ENCODE data around the gene SLC25A36.

Gene SLC25A36

DNA sequence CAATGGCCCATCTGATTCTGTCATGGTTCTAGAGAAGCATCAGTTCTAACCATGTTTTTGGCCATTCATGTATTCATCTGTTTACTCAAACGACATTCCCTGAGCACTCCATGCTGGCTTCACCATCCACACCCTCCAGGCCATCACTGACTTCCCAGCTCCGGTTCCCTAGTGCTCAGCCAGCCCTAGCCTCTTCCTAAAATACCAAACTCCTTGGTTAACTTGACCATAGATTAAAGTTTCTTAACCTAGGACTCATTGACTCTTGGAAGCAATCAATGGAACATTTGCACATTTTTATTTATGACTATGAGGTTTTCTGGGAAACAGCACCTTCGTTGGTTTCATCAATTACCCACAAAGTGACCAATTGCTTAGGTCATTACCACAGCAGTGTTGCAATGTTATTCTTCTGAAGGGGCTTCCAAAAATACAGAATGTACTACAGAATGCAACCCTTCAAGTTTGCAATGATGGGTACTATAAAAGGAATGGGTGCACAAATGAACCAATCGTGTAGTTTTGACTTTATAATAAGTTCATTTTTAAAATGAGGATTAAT, 27.2 kb upstream of the SLC25A36 start:
- Histone ChIP-seq H3K36me3 (replicated peaks; ENCODE audit: low read depth, low read length) (no peaks in the 10 kb centered on the region), H3K9me3 (ENCODE audit: insufficient read depth, low read length) (no peaks in the 10 kb centered on the region), H3K9ac (ENCODE audit: low read length) (no peak overlapping the region), H3K4me2 (ENCODE audit: low read length) (no peak overlapping the region), H3K4me3 (ENCODE audit: low read length) (no peak overlapping the region), H3K79me2 (ENCODE audit: low read length) (no peaks in the 10 kb centered on the region), H3K4me1 (ENCODE audit: low read length) (no peaks in the 10 kb centered on the region), H2AFZ (ENCODE audit: low read depth, low read length) (no peak overlapping the region), H3K27ac (ENCODE audit: low read length) (no peak overlapping the region), H3K27me3 (ENCODE audit: low read depth, low read length) (no peaks in the 10 kb centered on the region), H4K20me1 (ENCODE audit: insufficient read depth, low read length) (no peaks in the 10 kb centered on the region)
- TF ChIP-seq EZH2phosphoT487 (IDR thresholded peaks at IDR 0.05; ENCODE audit: low read depth) = no peak
- TF ChIP-seq, protein P1, sequence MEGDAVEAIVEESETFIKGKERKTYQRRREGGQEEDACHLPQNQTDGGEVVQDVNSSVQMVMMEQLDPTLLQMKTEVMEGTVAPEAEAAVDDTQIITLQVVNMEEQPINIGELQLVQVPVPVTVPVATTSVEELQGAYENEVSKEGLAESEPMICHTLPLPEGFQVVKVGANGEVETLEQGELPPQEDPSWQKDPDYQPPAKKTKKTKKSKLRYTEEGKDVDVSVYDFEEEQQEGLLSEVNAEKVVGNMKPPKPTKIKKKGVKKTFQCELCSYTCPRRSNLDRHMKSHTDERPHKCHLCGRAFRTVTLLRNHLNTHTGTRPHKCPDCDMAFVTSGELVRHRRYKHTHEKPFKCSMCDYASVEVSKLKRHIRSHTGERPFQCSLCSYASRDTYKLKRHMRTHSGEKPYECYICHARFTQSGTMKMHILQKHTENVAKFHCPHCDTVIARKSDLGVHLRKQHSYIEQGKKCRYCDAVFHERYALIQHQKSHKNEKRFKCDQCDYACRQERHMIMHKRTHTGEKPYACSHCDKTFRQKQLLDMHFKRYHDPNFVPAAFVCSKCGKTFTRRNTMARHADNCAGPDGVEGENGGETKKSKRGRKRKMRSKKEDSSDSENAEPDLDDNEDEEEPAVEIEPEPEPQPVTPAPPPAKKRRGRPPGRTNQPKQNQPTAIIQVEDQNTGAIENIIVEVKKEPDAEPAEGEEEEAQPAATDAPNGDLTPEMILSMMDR (IDR thresholded peaks at IDR 0.05; ENCODE audit: low read depth, low read length) = no peak

DNA sequence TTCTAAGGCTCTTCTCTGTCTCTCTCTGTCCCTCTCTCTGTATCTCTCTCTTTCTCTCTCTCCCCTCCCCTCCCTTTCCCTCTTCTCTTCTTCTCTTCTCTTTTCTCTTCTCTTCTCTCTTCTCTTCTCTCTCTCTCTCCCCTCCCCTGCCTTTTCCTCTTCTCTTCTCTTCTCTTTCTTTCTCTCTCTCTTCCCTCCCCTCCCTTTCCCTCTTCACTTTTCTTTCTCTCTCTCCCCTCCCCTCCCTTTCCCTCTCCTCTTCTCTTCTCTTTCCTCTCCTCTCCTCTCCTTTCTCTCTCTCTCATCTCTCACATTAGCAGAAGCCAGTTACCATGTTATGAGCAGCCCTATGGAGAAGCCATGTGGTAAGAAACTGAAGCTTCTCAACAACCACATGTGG, 25.0 kb upstream of the SLC25A36 start:
- Histone ChIP-seq H4K20me1 (ENCODE audit: insufficient read depth, low read length) (no peaks in the 10 kb centered on the region), H3K9ac (ENCODE audit: low read length) (no peak overlapping the region), H3K9me3 (ENCODE audit: insufficient read depth, low read length) (no peaks in the 10 kb centered on the region), H3K36me3 (replicated peaks; ENCODE audit: low read depth, low read length) (no peaks in the 10 kb centered on the region), H3K27ac (ENCODE audit: low read length) (no peak overlapping the region), H3K4me3 (ENCODE audit: low read length) (no peak overlapping the region), H3K27me3 (ENCODE audit: low read depth, low read length) (peaks cover 5% of the 10 kb centered on the region; the same call in 1 of the 2 replicates), H3K4me2 (ENCODE audit: low read length) (no peak overlapping the region), H3K79me2 (ENCODE audit: low read length) (no peaks in the 10 kb centered on the region), H3K4me1 (ENCODE audit: low read length) (no peaks in the 10 kb centered on the region), H2AFZ (ENCODE audit: low read depth, low read length) (no peak overlapping the region)
- TF ChIP-seq EZH2phosphoT487 (IDR thresholded peaks at IDR 0.05; ENCODE audit: low read depth) = no peak
- TF ChIP-seq, protein P1 (IDR thresholded peaks at IDR 0.05; ENCODE audit: low read depth, low read length) = no peak

DNA sequence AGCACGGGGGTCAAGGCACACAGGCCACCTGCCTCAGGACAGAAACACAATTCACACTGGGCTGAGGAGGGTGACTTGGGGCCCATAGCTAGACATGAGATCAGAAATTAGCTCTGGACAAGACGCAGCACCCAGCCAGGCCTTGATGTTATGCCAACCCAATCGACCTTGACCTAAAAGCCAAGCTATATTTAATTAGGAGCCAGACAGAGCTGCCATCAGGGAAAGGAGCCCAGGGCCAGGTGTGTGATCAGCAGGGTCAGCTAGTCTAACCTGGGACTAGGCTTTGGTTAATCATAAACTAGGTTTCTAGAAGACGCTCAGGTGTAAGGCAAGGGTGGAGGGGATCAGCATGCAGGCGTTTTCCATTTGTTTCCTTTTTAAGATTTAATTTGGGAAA, 23.9 kb upstream of the SLC25A36 start:
- Histone ChIP-seq H3K9me3 (ENCODE audit: insufficient read depth, low read length) (no peaks in the 10 kb centered on the region), H3K79me2 (ENCODE audit: low read length) (no peaks in the 10 kb centered on the region), H3K9ac (ENCODE audit: low read length) (no peak overlapping the region), H3K4me2 (ENCODE audit: low read length) (no peak overlapping the region), H3K27me3 (ENCODE audit: low read depth, low read length) (peaks cover 5% of the 10 kb centered on the region; the same call in 1 of the 2 replicates), H4K20me1 (ENCODE audit: insufficient read depth, low read length) (no peaks in the 10 kb centered on the region), H3K4me3 (ENCODE audit: low read length) (no peak overlapping the region), H3K36me3 (replicated peaks; ENCODE audit: low read depth, low read length) (no peaks in the 10 kb centered on the region), H3K27ac (ENCODE audit: low read length) (no peak overlapping the region), H2AFZ (ENCODE audit: low read depth, low read length) (no peak overlapping the region), H3K4me1 (ENCODE audit: low read length) (no peaks in the 10 kb centered on the region)
- TF ChIP-seq EZH2phosphoT487 (IDR thresholded peaks at IDR 0.05; ENCODE audit: low read depth) = no peak
- TF ChIP-seq, protein P1 (IDR thresholded peaks at IDR 0.05; ENCODE audit: low read depth, low read length) = no peak

DNA sequence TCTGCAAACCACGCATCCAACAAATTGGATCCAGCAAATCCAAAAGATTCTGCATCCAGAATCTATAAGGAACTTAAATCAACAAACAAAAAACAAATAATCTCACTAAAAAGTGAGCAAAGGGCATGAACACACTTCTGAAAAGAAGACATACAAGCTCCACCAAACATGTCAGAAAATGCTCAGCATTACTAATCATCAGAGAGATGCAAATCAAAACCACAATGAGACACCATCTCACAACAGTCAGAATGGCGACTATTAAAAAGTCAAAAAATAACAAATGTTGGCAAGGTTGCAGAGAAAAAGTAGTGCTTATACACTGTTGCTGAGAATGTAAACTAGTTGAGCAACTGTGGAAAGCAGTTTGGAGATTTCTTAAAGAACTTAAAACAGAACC, 21.6 kb upstream of the SLC25A36 start:
- H3K9ac ChIP-seq (ENCODE audit: low read length) = no peak overlapping the region
- no peaks in the 10 kb centered on the region for H3K36me3 ChIP-seq (replicated peaks; ENCODE audit: low read depth, low read length)
- no peak for TF ChIP-seq EZH2phosphoT487 (IDR thresholded peaks at IDR 0.05; ENCODE audit: low read depth)
- TF ChIP-seq, protein P1 (IDR thresholded peaks at IDR 0.05; ENCODE audit: low read depth, low read length) = no peak
- peaks cover 5% of the 10 kb centered on the region; the same call in 1 of the 2 replicates for H3K27me3 ChIP-seq (ENCODE audit: low read depth, low read length)
- no peaks in the 10 kb centered on the region for H3K4me1 ChIP-seq (ENCODE audit: low read length)
- H3K79me2 ChIP-seq (ENCODE audit: low read length) = no peaks in the 10 kb centered on the region
- H3K27ac ChIP-seq (ENCODE audit: low read length) = no peak overlapping the region
- H3K4me2 ChIP-seq (ENCODE audit: low read length) = no peak overlapping the region
- no peaks in the 10 kb centered on the region for H4K20me1 ChIP-seq (ENCODE audit: insufficient read depth, low read length)
- H3K4me3 ChIP-seq (ENCODE audit: low read length) = no peak overlapping the region
- H3K9me3 ChIP-seq (ENCODE audit: insufficient read depth, low read length) = no peaks in the 10 kb centered on the region
- H2AFZ ChIP-seq (ENCODE audit: low read depth, low read length) = no peak overlapping the region

All from OCI-LY3 (cell line).